HL-60 (cell line): ENCODE results near the gene NFYA.

Experiments used
- POLR2AphosphoS5 ChIP-seq: IDR thresholded peaks from 2 replicates; pipeline ENCODE4 v1.6.1; 2012; ENCODE audit warnings: low read depth
- REST ChIP-seq: IDR thresholded peaks from 2 replicates; pipeline ENCODE4 v1.6.1; 2012; ENCODE audit warnings: low read depth; ENCODE audit not compliant: insufficient replicate concordance
- TF ChIP-seq, protein P1 (sequence below): IDR thresholded peaks from one replicate; pipeline ENCODE4 v1.5.1; 2011; ENCODE audit warnings: low read length, control low read depth, inconsistent platforms; ENCODE audit not compliant: insufficient read depth

DNA sequence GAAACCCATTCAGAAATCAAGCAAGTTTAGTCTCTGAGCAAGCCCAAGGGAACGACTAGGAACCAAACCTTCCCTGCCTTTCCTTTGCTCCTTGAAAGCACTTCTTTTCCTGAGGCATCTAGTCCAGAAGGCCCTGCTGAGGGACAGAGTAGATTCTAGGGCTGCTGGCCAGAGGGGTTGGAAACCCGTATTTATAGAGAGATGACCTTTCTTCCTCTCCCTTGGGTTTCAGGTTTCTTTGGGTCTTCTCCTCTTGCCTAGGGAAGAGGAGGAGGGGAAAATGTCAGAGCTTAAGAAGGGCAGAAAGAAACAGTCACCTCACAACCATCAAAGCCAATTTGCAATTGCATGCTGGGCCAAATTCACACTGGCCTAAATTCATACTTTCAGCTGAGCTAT is 14.0 kb upstream of the NFYA start:
- TF ChIP-seq, protein P1, sequence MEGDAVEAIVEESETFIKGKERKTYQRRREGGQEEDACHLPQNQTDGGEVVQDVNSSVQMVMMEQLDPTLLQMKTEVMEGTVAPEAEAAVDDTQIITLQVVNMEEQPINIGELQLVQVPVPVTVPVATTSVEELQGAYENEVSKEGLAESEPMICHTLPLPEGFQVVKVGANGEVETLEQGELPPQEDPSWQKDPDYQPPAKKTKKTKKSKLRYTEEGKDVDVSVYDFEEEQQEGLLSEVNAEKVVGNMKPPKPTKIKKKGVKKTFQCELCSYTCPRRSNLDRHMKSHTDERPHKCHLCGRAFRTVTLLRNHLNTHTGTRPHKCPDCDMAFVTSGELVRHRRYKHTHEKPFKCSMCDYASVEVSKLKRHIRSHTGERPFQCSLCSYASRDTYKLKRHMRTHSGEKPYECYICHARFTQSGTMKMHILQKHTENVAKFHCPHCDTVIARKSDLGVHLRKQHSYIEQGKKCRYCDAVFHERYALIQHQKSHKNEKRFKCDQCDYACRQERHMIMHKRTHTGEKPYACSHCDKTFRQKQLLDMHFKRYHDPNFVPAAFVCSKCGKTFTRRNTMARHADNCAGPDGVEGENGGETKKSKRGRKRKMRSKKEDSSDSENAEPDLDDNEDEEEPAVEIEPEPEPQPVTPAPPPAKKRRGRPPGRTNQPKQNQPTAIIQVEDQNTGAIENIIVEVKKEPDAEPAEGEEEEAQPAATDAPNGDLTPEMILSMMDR, result no peak
- no peak for TF ChIP-seq POLR2AphosphoS5
- no peak for TF ChIP-seq REST
